Chondrocyte (in vitro differentiated cells): Measurements from ENCODE around the gene ZNF438. TPM values are rescaled to one million over a fixed set of nuclear protein-coding genes. Genes with fewer than 3 reads are reported as not detected.
"Not testable (repeated sequence)": the region's sequence is repeated elsewhere in the genome, so short reads cannot be mapped to it uniquely, and the experiment has no call there.

Experiments
- DNase-seq: peaks from one replicate; pipeline ENCODE4 v3.0.0; 2021; ENCODE audit warnings: mixed read lengths, low spot score
- H3K27ac Mint-ChIP-seq: one replicate; pipeline ENCODE4 v1.8.0; 2021; ENCODE audit warnings: mild to moderate bottlenecking, moderate library complexity, mixed read lengths; ENCODE audit not compliant: unreplicated experiment
- H3K27me3 Mint-ChIP-seq: 2 replicates; pipeline ENCODE4 v1.8.0; 2021; ENCODE audit warnings: low read depth, mixed read lengths
- H3K36me3 Mint-ChIP-seq: 2 replicates; pipeline ENCODE4 v1.8.0; 2021; ENCODE audit warnings: low read depth, mixed read lengths
- H3K4me1 Mint-ChIP-seq: 2 replicates; pipeline ENCODE4 v1.8.0; 2021; ENCODE audit warnings: low read depth, mild to moderate bottlenecking, mixed read lengths
- H3K4me3 Mint-ChIP-seq: one replicate; pipeline ENCODE4 v1.8.0; 2021; ENCODE audit warnings: mild to moderate bottlenecking, moderate library complexity, mixed read lengths; ENCODE audit not compliant: unreplicated experiment
- H3K9me3 Mint-ChIP-seq: 2 replicates; pipeline ENCODE4 v1.8.0; 2021; ENCODE audit warnings: low read depth, mixed read lengths
- total RNA-seq: library from RNA; stranded (reverse); gene quantifications from 3 replicates; pipeline ENCODE4 v1.2.1, GENCODE V29; 2021
- TF ChIP-seq, protein P1 (sequence below): fragments of 200-600 bp; sonication (generic); IDR thresholded peaks from 2 replicates; pipeline ENCODE4 v1.5.0; 2021; ENCODE audit warnings: antibody characterized with exemption, mild to moderate bottlenecking, moderate library complexity

The ZNF438 gene
- total RNA-seq, 1 donor from 2014 or later: 4.9 TPM

DNA sequence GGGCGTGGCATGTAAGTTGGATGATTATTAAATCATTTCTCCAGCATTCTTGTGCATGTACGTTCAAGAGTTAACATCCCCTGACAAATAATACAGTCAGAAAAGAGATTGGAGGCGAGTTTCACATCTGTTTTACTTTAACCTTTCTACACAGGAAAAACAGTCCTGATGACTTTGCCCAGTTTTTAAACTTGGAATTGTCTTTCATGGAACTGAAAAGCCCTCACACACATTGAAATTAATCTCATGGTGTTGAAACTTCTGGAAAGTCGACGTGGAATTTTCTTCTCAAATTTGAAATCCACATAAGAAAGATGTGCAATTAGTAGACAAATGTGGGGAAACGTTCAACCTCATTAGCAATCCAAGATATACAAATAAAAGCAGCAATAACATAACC lies 31.2 kb upstream of the ZNF438 start:
- no peaks in the 10 kb centered on the region for H3K36me3 Mint-ChIP-seq
- no peak overlapping the region for H3K4me3 Mint-ChIP-seq
- H3K27ac Mint-ChIP-seq: no peak overlapping the region
- peaks cover 39% of the 10 kb centered on the region for H3K4me1 Mint-ChIP-seq
- H3K9me3 Mint-ChIP-seq: no peaks in the 10 kb centered on the region
- TF ChIP-seq, protein P1, sequence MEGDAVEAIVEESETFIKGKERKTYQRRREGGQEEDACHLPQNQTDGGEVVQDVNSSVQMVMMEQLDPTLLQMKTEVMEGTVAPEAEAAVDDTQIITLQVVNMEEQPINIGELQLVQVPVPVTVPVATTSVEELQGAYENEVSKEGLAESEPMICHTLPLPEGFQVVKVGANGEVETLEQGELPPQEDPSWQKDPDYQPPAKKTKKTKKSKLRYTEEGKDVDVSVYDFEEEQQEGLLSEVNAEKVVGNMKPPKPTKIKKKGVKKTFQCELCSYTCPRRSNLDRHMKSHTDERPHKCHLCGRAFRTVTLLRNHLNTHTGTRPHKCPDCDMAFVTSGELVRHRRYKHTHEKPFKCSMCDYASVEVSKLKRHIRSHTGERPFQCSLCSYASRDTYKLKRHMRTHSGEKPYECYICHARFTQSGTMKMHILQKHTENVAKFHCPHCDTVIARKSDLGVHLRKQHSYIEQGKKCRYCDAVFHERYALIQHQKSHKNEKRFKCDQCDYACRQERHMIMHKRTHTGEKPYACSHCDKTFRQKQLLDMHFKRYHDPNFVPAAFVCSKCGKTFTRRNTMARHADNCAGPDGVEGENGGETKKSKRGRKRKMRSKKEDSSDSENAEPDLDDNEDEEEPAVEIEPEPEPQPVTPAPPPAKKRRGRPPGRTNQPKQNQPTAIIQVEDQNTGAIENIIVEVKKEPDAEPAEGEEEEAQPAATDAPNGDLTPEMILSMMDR: no peak
- DNase-seq: no peak
- no peaks in the 10 kb centered on the region for H3K27me3 Mint-ChIP-seq

DNA sequence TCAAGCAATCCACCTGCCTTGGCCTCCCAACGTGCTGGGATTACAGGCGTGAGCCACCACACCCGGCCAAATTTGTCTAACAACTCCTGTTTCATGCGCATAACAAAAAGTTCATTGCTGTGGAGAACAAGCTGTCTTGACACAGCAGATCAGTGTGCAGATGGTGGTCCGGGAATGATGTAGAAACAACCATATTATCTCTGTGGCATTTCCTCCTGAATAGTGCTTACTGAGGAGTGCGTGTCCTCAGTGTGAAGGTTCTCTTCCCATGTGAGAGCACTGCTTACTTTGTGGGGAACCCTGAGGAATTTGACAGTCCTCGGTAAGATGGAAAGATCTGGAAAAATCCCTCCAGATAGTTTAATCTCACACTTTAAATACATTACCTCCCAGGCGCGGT lies 30.3 kb upstream of the ZNF438 start:
- DNase-seq: no peak
- no peak overlapping the region for H3K4me3 Mint-ChIP-seq
- TF ChIP-seq, protein P1: no peak
- H3K36me3 Mint-ChIP-seq: no peaks in the 10 kb centered on the region
- no peaks in the 10 kb centered on the region for H3K9me3 Mint-ChIP-seq
- H3K27ac Mint-ChIP-seq: no peak overlapping the region
- H3K27me3 Mint-ChIP-seq: no peaks in the 10 kb centered on the region
- H3K4me1 Mint-ChIP-seq: peaks cover 39% of the 10 kb centered on the region

DNA sequence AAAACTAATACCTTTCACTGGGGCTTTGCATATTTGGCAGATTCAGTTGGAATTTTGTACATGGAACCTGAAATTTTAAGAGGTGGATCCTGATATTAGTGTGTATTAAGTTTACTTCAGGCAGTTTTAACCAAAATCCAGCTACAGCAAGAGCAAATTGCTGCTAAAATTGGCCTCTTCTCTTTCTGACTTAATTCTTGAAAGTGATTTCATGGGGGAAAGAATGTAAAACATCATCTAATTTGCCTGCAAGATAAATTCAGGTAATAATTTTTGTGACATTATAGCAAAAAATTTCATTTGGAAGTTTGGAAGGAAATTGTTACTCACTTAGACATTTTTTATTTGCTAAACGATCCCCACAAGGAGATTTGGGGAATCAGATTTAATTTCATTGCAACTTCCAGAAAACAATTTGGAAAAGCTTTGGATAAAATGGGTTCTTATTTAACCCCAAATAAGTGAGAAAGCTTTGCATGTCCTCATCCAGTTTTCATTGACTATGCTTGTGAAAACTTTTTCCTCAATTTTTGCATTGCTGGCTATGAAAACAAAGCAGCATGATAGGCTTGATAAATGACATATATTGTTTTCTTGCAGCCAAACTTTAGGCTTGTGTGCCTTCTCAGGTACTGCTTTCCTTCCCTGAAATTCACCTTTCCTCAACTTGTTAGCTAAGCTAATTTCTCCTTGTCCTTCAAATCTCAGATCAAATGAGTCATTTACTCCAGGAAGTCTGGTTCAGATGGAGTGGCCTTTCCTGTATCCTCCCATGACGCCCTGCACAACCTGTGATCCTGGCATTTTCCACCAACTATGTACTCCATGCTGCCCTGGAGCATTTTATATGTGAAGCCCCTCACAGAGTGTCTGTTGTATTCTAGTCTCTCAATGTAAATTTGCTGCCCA lies 27.4 kb upstream of the ZNF438 start:
- Mint-ChIP-seq H3K27me3 (no peaks in the 10 kb centered on the region), H3K9me3 (no peaks in the 10 kb centered on the region), H3K4me3 (no peak overlapping the region), H3K27ac (no peak overlapping the region), H3K4me1 (peaks cover 27% of the 10 kb centered on the region), H3K36me3 (no peaks in the 10 kb centered on the region)
- TF ChIP-seq, protein P1: no peak
- DNase-seq: no peak

DNA sequence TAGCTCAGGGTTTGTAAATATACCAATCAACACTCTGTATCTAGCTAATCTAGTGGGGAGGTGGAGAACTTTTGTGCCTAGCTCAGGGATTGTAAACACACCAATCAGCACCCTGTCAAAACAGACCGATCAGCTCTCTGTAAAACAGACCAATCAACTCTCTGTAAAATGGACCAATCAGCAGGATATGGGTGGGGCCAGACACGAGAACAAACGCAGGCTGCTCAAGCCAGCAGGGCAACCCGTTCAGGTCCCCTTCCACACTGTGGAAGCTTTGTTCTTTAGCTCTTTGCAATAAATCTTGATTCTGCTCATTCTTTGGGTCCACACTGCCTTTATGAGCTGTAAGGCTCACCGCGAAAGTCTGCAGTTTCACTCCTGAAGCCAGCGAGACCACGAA lies 25.0 kb upstream of the ZNF438 start:
- H3K9me3 Mint-ChIP-seq: peaks cover 15% of the 10 kb centered on the region
- peaks cover 16% of the 10 kb centered on the region for H3K4me1 Mint-ChIP-seq
- H3K36me3 Mint-ChIP-seq, H3K4me3 Mint-ChIP-seq, H3K27ac Mint-ChIP-seq, H3K27me3 Mint-ChIP-seq, DNase-seq: not testable (repeated sequence)

DNA sequence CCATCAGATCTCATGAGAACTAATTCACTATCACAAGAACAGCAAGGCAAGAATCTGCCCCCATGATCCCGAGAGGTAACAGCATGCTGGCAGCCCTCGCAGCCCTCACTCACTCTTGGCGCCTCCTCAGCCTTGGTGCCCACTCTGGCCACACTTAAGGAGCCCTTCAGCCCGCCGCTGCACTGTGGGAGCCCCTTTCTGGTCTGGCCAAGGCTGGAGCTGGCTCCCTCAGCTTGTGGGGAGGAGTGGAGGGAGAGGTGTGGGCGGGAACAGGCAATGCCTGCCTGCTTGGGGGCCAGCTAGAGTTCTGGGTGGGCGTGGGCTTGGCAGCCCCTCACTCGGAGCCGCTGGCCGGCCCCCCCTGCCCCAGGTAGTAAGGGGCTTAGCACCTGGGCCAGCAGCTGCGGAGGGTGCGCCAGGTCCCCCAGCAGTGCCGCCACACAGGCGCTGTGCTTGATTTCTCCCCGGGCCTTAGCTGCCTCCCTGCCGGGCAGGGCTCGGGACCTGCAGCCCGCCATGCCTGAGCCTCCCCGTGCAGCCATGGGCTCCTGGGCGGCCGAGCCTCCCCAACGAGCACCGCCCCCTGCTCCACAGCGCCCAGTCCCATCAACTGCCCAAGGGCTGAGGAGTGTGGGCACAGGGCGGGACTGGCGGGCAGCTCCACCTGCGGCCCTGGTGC lies 24.0 kb upstream of the ZNF438 start:
- peaks cover 3% of the 10 kb centered on the region for H3K36me3 Mint-ChIP-seq
- H3K4me3 Mint-ChIP-seq: no peak overlapping the region
- H3K27ac Mint-ChIP-seq: no peak overlapping the region
- H3K4me1 Mint-ChIP-seq: peaks cover 19% of the 10 kb centered on the region
- TF ChIP-seq, protein P1: no peak
- no peak for DNase-seq
- no peaks in the 10 kb centered on the region for H3K27me3 Mint-ChIP-seq
- H3K9me3 Mint-ChIP-seq: peaks cover 17% of the 10 kb centered on the region
